Adrenal gland (tissue), 12 donors: ENCODE results near the gene DKC1. TPM values are rescaled to one million over a fixed set of nuclear protein-coding genes. Genes with fewer than 3 reads are reported as not detected.
A peak's percentile ranks its signal among the peaks of the same experiment; 100 is the strongest.

ENCODE experiments used
- DNase-seq, 7 donors: peaks; one replicate each; pipeline ENCODE4 v3.0.0-alpha.2; 2019 to 2020
- H3K27ac ChIP-seq, 5 donors: fragments of 200-600 bp; sonication (generic) in 4 of 5; 1 replicate in 3 of 5; 2 replicates in 2 of 5; pipeline versions ENCODE4 v1.5.1 to v1.8.0; 2016 to 2020; ENCODE audit warnings: mild to moderate bottlenecking in 1 of 5
- H3K27me3 ChIP-seq: fragments of 200-600 bp; 2 replicates; pipeline ENCODE4 v1.8.0; 2021
- H3K36me3 ChIP-seq, 2 donors: fragments of 200-600 bp; replicated peaks in 1 of 2; 1 replicate in 1 of 2; 2 replicates in 1 of 2; pipeline versions ENCODE4 v1.5.1 to v1.8.0; 2018 to 2022
- H3K4me1 ChIP-seq, 2 donors: fragments of 200-600 bp; replicated peaks in 1 of 2; 1 replicate in 1 of 2; 2 replicates in 1 of 2; pipeline versions ENCODE4 v1.5.1 to v1.8.0; 2018 to 2021
- H3K4me3 ChIP-seq, 4 donors: fragments of 200-600 bp; sonication (generic) in 3 of 4; one replicate each; pipeline ENCODE4 v1.5.1; 2016 to 2018
- H3K9me3 ChIP-seq, 3 donors: fragments of 200-600 bp; sonication (generic) in 1 of 3; replicated peaks in 1 of 3; 1 replicate in 2 of 3; 2 replicates in 1 of 3; pipeline versions ENCODE4 v1.5.1 to v1.8.0; 2016 to 2021
- CTCF ChIP-seq, 6 experiments: fragments of 450-650 bp in 4 of 6; fragments of 200-600 bp in 2 of 6; sonication (generic) in 1 of 6; IDR thresholded peaks; 1 replicate in 5 of 6; 2 replicates in 1 of 6; pipeline versions ENCODE4 v1.5.1 to v1.8.0; 2016 to 2021; ENCODE audit warnings: antibody characterized with exemption in 6 of 6, mild to moderate bottlenecking in 2 of 6, moderate library complexity in 1 of 6
- POLR2A ChIP-seq, 2 donors: fragments of 450-650 bp; IDR thresholded peaks; one replicate each; pipeline ENCODE4 v1.6.1; 2017; ENCODE audit warnings: antibody characterized with exemption in 2 of 2, mild to moderate bottlenecking in 2 of 2, moderate library complexity in 1 of 2
- WGBS, 4 donors: extraction: QIAGEN DNeasy Blood & Tissue Kit in 2 of 4; methylation state at CpG; one replicate each; pipeline versions ENCODE4 v1.1.5 to v1.1.7; 2013 to 2017; 5-methylcytosine and 5-hydroxymethylcytosine counted together
- intact Hi-C, 2 donors: fragments of 100-400 bp; cut with DNase I; formaldehyde crosslinking; loops; one replicate each; pipeline versions ENCODE4 v1.14.1 to v1.15.0; 2022 to 2023
- polyA plus RNA-seq, 3 donors: library from polyadenylated mRNA; stranded (reverse); fragments of 200-250 nt in 2 of 3; fragments of 350-450 nt in 1 of 3; fragmentation: Illumina TruSeq in 1 of 3; extraction: RNeasy Lipid Tissue Mini Kit (QIAGEN cat#74804) in 1 of 3; gene quantifications; one replicate each; pipeline ENCODE4 v1.2.3, GENCODE V29; 2013 to 2014
- total RNA-seq, 9 donors: library from RNA; depleted of rRNA in 4 of 9; stranded (reverse); fragments of >200 nt in 4 of 9; fragments of 120-200 nt in 1 of 9; fragmentation: NEBNext Ultra II Directional in 1 of 9; extraction: Animal tissue kit (Norgen Biotek cat#: 25700) in 1 of 9; gene quantifications; one replicate each; pipeline versions ENCODE4 v1.1.0 to v1.2.4, GENCODE V29; 2013 to 2023
- donor health status: healthy with polysubstance abuse.
- donor health status: Bipolar disorder and iron deficiency.
- donor health status: DM: yes; HTN: yes; CAD: no.
- donor health status: DM: no; HTN: no; CAD: no.
- donor health status: DM: no; HTN: no; CAD: no.
- donor health status: DM: yes; HTN: yes; CAD: no.

The DKC1 gene
- total and polyA plus RNA-seq, 12 donors: 20.2 to 111 (median 31.5) TPM

- DNase-seq: no peak
- WGBS, 4 donors: 71 to 92% (median 86%) methylated on average over 6 to 8 of the region's 8 CpGs
- H3K4me3 ChIP-seq: no peak overlapping the region
These were observed 29.3 kb downstream of the DKC1 start for GRCh38 chrX:154791939-154792338.

GRCh38 chrX:154793084-154793795, 30.6 kb downstream of the DKC1 start:
- H3K27me3 ChIP-seq: no peaks in the 10 kb centered on the region
- DNase-seq: no peak
- H3K4me1 ChIP-seq: peaks cover 0 to 3% of the 10 kb centered on the region in 2 donors
- 74 to 83% (median 82%) methylated on average over 7 of the region's 7 CpGs for WGBS, 4 donors
- no peaks in the 10 kb centered on the region for H3K9me3 ChIP-seq
- no peak overlapping the region for H3K4me3 ChIP-seq
- TF ChIP-seq POLR2A (IDR thresholded peaks at IDR 0.05) (no peak), CTCF (IDR thresholded peaks at IDR 0.05) (no peak)
- no peak overlapping the region for H3K27ac ChIP-seq
- peaks cover 0 to 4% of the 10 kb centered on the region in 2 donors for H3K36me3 ChIP-seq
- intact Hi-C loops: no loop called here

More at GRCh38 chrX:154791939-154792338, 29.3 kb downstream of the DKC1 start:
- Histone ChIP-seq H3K9me3 (no peaks in the 10 kb centered on the region), H3K36me3 (peaks cover 0 to 4% of the 10 kb centered on the region in 2 donors), H3K27me3 (no peaks in the 10 kb centered on the region), H3K27ac (no peak overlapping the region), H3K4me1 (peaks cover 0 to 3% of the 10 kb centered on the region in 2 donors)
- no peak for TF ChIP-seq POLR2A (IDR thresholded peaks at IDR 0.05)
- TF ChIP-seq CTCF (IDR thresholded peaks at IDR 0.05): no peak
- intact Hi-C loops: no loop called here

GRCh38 chrX:154795016-154795415, 32.4 kb downstream of the DKC1 start:
- no peak for DNase-seq
- Histone ChIP-seq H3K9me3 (no peaks in the 10 kb centered on the region), H3K27ac (peak overlapping the region in 1 of 5 donors; percentile 7), H3K36me3 (no peaks in the 10 kb centered on the region), H3K4me3 (no peak overlapping the region), H3K27me3 (no peaks in the 10 kb centered on the region), H3K4me1 (peaks cover 8 to 10% of the 10 kb centered on the region in 2 donors)
- TF ChIP-seq POLR2A (IDR thresholded peaks at IDR 0.05) (no peak), CTCF (IDR thresholded peaks at IDR 0.05) (no peak)
- intact Hi-C loops: no loop called here
- 61 to 78% (median 71%) methylated on average over 2 of the region's 2 CpGs for WGBS, 4 donors

- no peak for DNase-seq
- Histone ChIP-seq H3K4me1 (peaks cover 8 to 24% of the 10 kb centered on the region in 2 donors), H3K9me3 (no peaks in the 10 kb centered on the region), H3K27ac (no peak overlapping the region), H3K36me3 (no peaks in the 10 kb centered on the region), H3K27me3 (no peaks in the 10 kb centered on the region), H3K4me3 (no peak overlapping the region)
- no peak for TF ChIP-seq CTCF (IDR thresholded peaks at IDR 0.05)
- no peak for TF ChIP-seq POLR2A (IDR thresholded peaks at IDR 0.05)
- intact Hi-C loops: no loop called here
- WGBS, 4 donors: 57 to 67% (median 62%) methylated on average over 6 of the region's 6 CpGs
These were observed 34.3 kb downstream of the DKC1 start for GRCh38 chrX:154797006-154797405.
